CD4-positive, alpha-beta T cell treated with Interleukin-17A for 1 hour (primary cell): ENCODE data around the gene VSIG8.
A peak's percentile ranks its signal among the peaks of the same experiment; 100 is the strongest.
"Not testable (repeated sequence)": the region's sequence is repeated elsewhere in the genome, so short reads cannot be mapped to it uniquely, and the experiment has no call there.

Experiments
- DNase-seq: peaks from one replicate; pipeline ENCODE4 v3.0.0-alpha.2; 2020

The VSIG8 gene

GRCh38 chr1:159862557-159862956 lies at the start of gene VSIG8:
VSIG8 (minus strand) TSS chr1:159862657; CDS start chr1:159862521, 136 bp downstream.
- no peak for DNase-seq

GRCh38 chr1:159911326-159912070 lies 49.0 kb upstream of the VSIG8 start:
- peak; percentile 39 for DNase-seq

- DNase-seq: no peak
Observed at GRCh38 chr1:159908031-159908940, 45.8 kb upstream of the VSIG8 start.

- no peak for DNase-seq
Observed at GRCh38 chr1:159906960-159907359, 44.5 kb upstream of the VSIG8 start.

- not testable (repeated sequence) for DNase-seq
Observed at GRCh38 chr1:159904036-159904435, 41.6 kb upstream of the VSIG8 start.

GRCh38 chr1:159902541-159902940 lies 40.1 kb upstream of the VSIG8 start:
- DNase-seq: no peak

GRCh38 chr1:159900755-159901360 lies 38.4 kb upstream of the VSIG8 start:
- no peak for DNase-seq

GRCh38 chr1:159900086-159900680 lies 37.7 kb upstream of the VSIG8 start, which contains the start of gene CFAP45:
CFAP45 (minus strand) TSS chr1:159900165; CDS start chr1:159900098, 67 bp downstream.
- peak; percentile 55 for DNase-seq

GRCh38 chr1:159899634-159900033 lies 37.2 kb upstream of the VSIG8 start:
- not testable (repeated sequence) for DNase-seq

GRCh38 chr1:159898527-159898926 lies 36.1 kb upstream of the VSIG8 start:
- no peak for DNase-seq

- peak; percentile 24 for DNase-seq
Observed at GRCh38 chr1:159897962-159898361, 35.5 kb upstream of the VSIG8 start.

GRCh38 chr1:159896546-159896930 lies 34.1 kb upstream of the VSIG8 start:
- no peak for DNase-seq

- no peak for DNase-seq
Observed at GRCh38 chr1:159895836-159896545, 33.5 kb upstream of the VSIG8 start.

- no peak for DNase-seq
Observed at GRCh38 chr1:159895286-159895685, 32.8 kb upstream of the VSIG8 start.

- DNase-seq: peak; percentile 20
Observed at GRCh38 chr1:159892944-159893343, 30.5 kb upstream of the VSIG8 start.

GRCh38 chr1:159891275-159892157 lies 29.1 kb upstream of the VSIG8 start:
- DNase-seq: peak; percentile 87

GRCh38 chr1:159890390-159890789 lies 27.9 kb upstream of the VSIG8 start:
- DNase-seq: no peak

GRCh38 chr1:159889821-159890252 lies 27.4 kb upstream of the VSIG8 start:
- DNase-seq: peak; percentile 34

- no peak for DNase-seq
Observed at GRCh38 chr1:159889202-159889601, 26.7 kb upstream of the VSIG8 start.

- no peak for DNase-seq
Observed at GRCh38 chr1:159884296-159884695, 21.8 kb upstream of the VSIG8 start.

GRCh38 chr1:159883134-159883533 lies 20.7 kb upstream of the VSIG8 start:
- no peak for DNase-seq
